ENCODE data around the gene KLF12.

GRCh38 chr13:74105871-74106270 lies 28.3 kb downstream of the KLF12 start:
- TF ChIP-seq EZH2phosphoT487 (IDR thresholded peaks at IDR 0.05; ENCODE audit: borderline replicate concordance) (no peak), CTCF (IDR thresholded peaks at IDR 0.05 in 2 of 3, conservative IDR thresholded peaks at IDR 0.05 in 1 of 3; ENCODE audit: borderline replicate concordance in 1 of 3, insufficient read depth in 1 of 3, low read depth in 2 of 3, low read length in 2 of 3) (no peak), REST (IDR thresholded peaks at IDR 0.05; ENCODE audit: low read depth) (no peak), MAX (IDR thresholded peaks at IDR 0.05) (no peak), POLR2A (IDR thresholded peaks at IDR 0.05; ENCODE audit: borderline replicate concordance, extremely low read depth, insufficient read depth, insufficient read length) (no peak), EZH2 (IDR thresholded peaks at IDR 0.05) (no peak)

All from HCT116 (cell line).